HEK293T (cell line): Measurements from ENCODE around the gene RNH1.

ENCODE experiments used
- CTCF ChIA-PET: fragments of 350-600 bp; formaldehyde crosslinking; extraction: SDS; loops from one replicate; lab custom pipeline; 2021; ENCODE audit warnings: antibody characterized with exemption, inconsistent platforms; lab: Yijun Ruan, JAX
- POLR2A ChIA-PET: fragments of 350-600 bp; formaldehyde crosslinking; extraction: SDS; loops from one replicate; lab custom pipeline; 2020; ENCODE audit warnings: antibody characterized with exemption, inconsistent platforms; lab: Yijun Ruan, JAX
- DNase-seq: peaks from one replicate; pipeline ENCODE4 v3.0.0; 2012; ENCODE audit warnings: mixed read lengths; ENCODE audit errors: extremely low spot score
- ARNT ChIP-seq: fragments of 450-650 bp; IDR thresholded peaks from 2 replicates; pipeline ENCODE4 v1.6.1; 2017; ENCODE audit warnings: mild to moderate bottlenecking
- BHLHE40 ChIP-seq: fragments of 450-650 bp; IDR thresholded peaks from 2 replicates; pipeline ENCODE4 v1.6.1; 2016; ENCODE audit warnings: mild to moderate bottlenecking, moderate library complexity, borderline replicate concordance
- CTBP1 ChIP-seq: fragments of 450-650 bp; IDR thresholded peaks from 2 replicates; pipeline ENCODE4 v1.6.1; 2016; ENCODE audit warnings: borderline replicate concordance
- ELF4 ChIP-seq: fragments of 450-650 bp; IDR thresholded peaks from 2 replicates; pipeline ENCODE4 v1.6.1; 2017; ENCODE audit warnings: antibody characterized with exemption
- FOXA1 ChIP-seq: fragments of 450-650 bp; IDR thresholded peaks from 2 replicates; pipeline ENCODE4 v1.6.1; 2016; ENCODE audit warnings: mild to moderate bottlenecking
- FOXK2 ChIP-seq: fragments of 450-650 bp; IDR thresholded peaks from 2 replicates; pipeline ENCODE4 v1.6.1; 2016; ENCODE audit warnings: mild to moderate bottlenecking
- FOXM1 ChIP-seq: fragments of 450-650 bp; IDR thresholded peaks from 2 replicates; pipeline ENCODE4 v1.6.1; 2017; ENCODE audit warnings: mild to moderate bottlenecking, borderline replicate concordance
- HDGF ChIP-seq: fragments of 450-650 bp; IDR thresholded peaks from 2 replicates; pipeline ENCODE4 v1.6.1; 2017; ENCODE audit warnings: antibody characterized with exemption, borderline replicate concordance
- L3MBTL2 ChIP-seq: fragments of 450-650 bp; conservative IDR thresholded peaks from 2 replicates; pipeline ENCODE4 v1.6.1; 2016; ENCODE audit warnings: mild to moderate bottlenecking
- LEF1 ChIP-seq: fragments of 450-650 bp; IDR thresholded peaks from 2 replicates; pipeline ENCODE4 v1.6.1; 2017; ENCODE audit warnings: mild to moderate bottlenecking, borderline replicate concordance
- NFRKB ChIP-seq: fragments of 450-650 bp; IDR thresholded peaks from 2 replicates; pipeline ENCODE4 v1.6.1; 2016; ENCODE audit warnings: mild to moderate bottlenecking, moderate library complexity
- SP1 ChIP-seq: fragments of 450-650 bp; IDR thresholded peaks from 2 replicates; pipeline ENCODE4 v1.6.1; 2017
- SUZ12 ChIP-seq: fragments of 450-650 bp; IDR thresholded peaks from 2 replicates; pipeline ENCODE4 v1.6.1; 2016; ENCODE audit warnings: mild to moderate bottlenecking
- TARDBP ChIP-seq: fragments of 450-650 bp; IDR thresholded peaks from 2 replicates; pipeline ENCODE4 v1.6.1; 2016
- ZNF384 ChIP-seq: fragments of 450-650 bp; IDR thresholded peaks from 2 replicates; pipeline ENCODE4 v1.6.1; 2016
- TF ChIP-seq, protein P1 (sequence below): fragments of 450-650 bp; IDR thresholded peaks from 2 replicates; pipeline ENCODE4 v1.6.1; 2016

Gene RNH1

DNA sequence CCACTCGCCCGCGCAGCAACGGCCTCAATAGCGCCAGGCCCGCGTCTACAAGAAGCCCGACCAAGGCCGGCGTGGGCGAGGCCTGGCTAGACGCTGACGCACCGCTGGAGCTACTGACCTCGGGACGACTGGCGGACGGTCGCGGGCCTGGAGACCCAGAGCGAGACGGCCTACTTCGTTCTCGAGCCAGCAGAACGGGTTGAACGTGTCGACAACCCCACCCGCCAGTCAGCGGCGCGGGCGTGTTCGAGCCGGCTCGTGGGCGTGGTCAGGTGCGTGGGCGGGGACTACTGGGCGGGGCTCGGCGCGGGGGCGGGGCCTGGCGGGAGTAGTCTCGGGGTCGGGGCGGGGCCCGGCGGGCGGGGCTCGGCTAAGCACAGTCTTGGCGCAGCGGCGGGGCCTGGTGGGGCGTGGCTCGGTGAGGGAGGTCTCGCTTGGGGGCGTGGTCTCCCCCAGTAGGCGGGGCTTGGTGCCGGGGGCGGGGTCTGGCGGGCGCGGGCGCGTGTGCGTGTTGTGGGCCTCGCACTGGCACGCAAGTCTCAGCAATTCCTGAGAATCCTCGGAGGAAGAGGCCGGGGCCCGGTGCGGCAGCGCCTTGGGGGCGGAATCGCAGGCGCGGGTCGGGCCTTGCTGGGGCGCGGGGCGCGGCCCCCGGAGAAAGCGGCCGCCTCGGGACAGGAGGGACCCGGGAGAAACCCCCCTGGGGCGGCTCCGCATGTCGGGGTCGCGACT lies at the start of gene RNH1:
Gene RNH1 (minus strand): TSS at position 248 of the 732 bp plus-strand sequence. CDS start 5,080 bp downstream, outside the sequence.
- TF ChIP-seq HDGF, result 0 out of 2 replicates have a peak, but pooled peaks have one; percentile 51
- no peak for TF ChIP-seq ZNF384
- TF ChIP-seq, protein P1, sequence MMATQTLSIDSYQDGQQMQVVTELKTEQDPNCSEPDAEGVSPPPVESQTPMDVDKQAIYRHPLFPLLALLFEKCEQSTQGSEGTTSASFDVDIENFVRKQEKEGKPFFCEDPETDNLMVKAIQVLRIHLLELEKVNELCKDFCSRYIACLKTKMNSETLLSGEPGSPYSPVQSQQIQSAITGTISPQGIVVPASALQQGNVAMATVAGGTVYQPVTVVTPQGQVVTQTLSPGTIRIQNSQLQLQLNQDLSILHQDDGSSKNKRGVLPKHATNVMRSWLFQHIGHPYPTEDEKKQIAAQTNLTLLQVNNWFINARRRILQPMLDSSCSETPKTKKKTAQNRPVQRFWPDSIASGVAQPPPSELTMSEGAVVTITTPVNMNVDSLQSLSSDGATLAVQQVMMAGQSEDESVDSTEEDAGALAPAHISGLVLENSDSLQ, result peak; percentile 66
- ChIA-PET POLR2A (interaction anchor here (0.6 to 2.4 kb wide), 10 partner anchors 9 to 59 kb away, joined by 3 to 13 read pairs (median 5); partner anchors contain the start of gene HRAS), CTCF (no interaction called here)
- DNase-seq, result peak; percentile 100

GRCh38 chr11:555780-556661 lies 49.0 kb upstream of the RNH1 start:
- TF ChIP-seq ZNF384 (no peak), BHLHE40 (no peak), L3MBTL2 (no peak), ELF4 (no peak), SUZ12 (no peak), ARNT (no peak), FOXA1 (no peak), NFRKB (no peak), LEF1 (no peak), FOXK2 (no peak), CTBP1 (no peak), HDGF (no peak), TARDBP (no peak), FOXM1 (no peak), SP1 (no peak)
- TF ChIP-seq, protein P1, result no peak
- DNase-seq, result no peak
- ChIA-PET POLR2A (interaction anchor here (1.0 to 1.6 kb wide), 4 partner anchors 10 to 140 kb away, joined by 3 to 5 read pairs (median 3); partner anchors contain the start of gene TMEM80), CTCF (no interaction called here)

GRCh38 chr11:555227-555779 lies 48.3 kb upstream of the RNH1 start:
- ChIA-PET CTCF (interaction anchor here (1.0 to 1.6 kb wide), 2 partner anchors 20 to 173 kb away, joined by 4 read pairs; partner anchors contain the start of gene HRAS), POLR2A (interaction anchor here (0.6 to 1.5 kb wide), 3 partner anchors 20 to 141 kb away, joined by 3 to 4 read pairs (median 3); partner anchors contain the start of genes HRAS and TMEM80)
- TF ChIP-seq TARDBP (no peak), CTBP1 (no peak)
- no peak for DNase-seq

DNA sequence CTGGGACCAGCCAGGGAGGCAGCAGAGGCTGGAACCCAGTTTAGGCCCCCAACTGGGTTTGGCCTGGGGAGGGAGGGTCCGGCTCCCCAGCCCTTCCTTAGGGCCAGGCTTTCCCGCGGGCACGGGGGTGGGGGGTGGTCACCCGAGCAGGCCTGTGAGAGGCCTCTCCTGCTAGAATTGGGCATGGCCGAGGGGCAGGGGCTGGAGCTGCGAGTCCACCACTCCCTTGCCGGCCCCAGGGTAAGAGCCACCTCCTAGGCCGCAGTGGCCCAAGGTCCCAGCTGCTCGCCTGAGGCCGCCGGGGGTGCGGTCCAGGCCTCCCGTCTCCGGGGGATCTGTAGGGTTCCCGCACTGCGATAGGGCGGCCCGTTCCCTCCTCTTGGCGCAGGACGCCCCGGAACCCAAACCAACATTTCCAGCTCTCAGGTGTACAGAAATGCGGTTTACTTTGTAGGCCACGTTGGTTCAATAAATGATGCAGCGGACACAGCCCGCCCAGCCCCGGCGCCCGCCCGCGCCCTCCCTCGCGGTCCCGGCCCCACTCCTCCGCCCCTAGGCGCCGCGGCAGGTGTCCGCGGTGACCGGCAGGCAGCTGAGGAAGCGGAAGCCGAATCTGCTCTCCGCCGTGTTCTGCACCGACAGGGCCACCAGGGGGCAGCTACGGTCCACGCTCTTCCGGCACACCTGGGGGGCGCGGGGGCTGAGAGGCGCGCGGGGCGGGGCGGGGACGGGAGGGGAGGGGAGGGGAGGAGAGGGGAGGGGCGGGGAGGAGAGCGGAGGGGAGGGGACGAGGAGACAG lies 47.6 kb upstream of the RNH1 start:
- TF ChIP-seq CTBP1, result no peak
- no peak for TF ChIP-seq FOXA1
- TF ChIP-seq FOXM1, result peak; percentile 86; the same call in 1 of the 2 replicates
- no peak for TF ChIP-seq SUZ12
- TF ChIP-seq, protein P1, result no peak
- TF ChIP-seq FOXK2, result no peak
- peak; percentile 87 for DNase-seq
- CTCF ChIA-PET, result interaction anchor here (1.0 to 1.6 kb wide), 4 partner anchors 11 to 174 kb away, joined by 4 read pairs; partner anchors contain the start of gene HRAS
- POLR2A ChIA-PET, result interaction anchor here (0.6 to 1.2 kb wide), 3 partner anchors 9 to 139 kb away, joined by 3 to 4 read pairs (median 4); partner anchors contain the start of gene HRAS

GRCh38 chr11:553988-554340 lies 46.9 kb upstream of the RNH1 start:
- POLR2A ChIA-PET, result interaction anchor here (0.8 to 0.9 kb wide), 2 partner anchors 10 to 12 kb away, joined by 3 to 4 read pairs; no protein-coding TSS in a partner anchor
- no peak for TF ChIP-seq SP1
- TF ChIP-seq ARNT, result no peak
- no peak for TF ChIP-seq BHLHE40
- TF ChIP-seq LEF1, result no peak
- no peak for TF ChIP-seq SUZ12
- no peak for TF ChIP-seq FOXM1
- TF ChIP-seq, protein P1, result no peak
- no peak for TF ChIP-seq FOXA1
- no peak for DNase-seq
- CTCF ChIA-PET, result interaction anchor here (1.0 to 1.6 kb wide), 3 partner anchors 11 to 174 kb away, joined by 4 read pairs; no protein-coding TSS in a partner anchor
